DOHH2 (cell line): Measurements from ENCODE around the gene ABCC9.

Experiments
- H3F3A ChIP-seq: fragments of 200-600 bp; sonication (generic), shearing (Covaris generic); 2 replicates; pipeline ENCODE4 v1.6.0; 2016; ENCODE audit warnings: antibody characterized with exemption, mild to moderate bottlenecking; ENCODE audit not compliant: control insufficient read depth, insufficient read depth
- H3K27ac ChIP-seq: fragments of 200-600 bp; sonication (generic); 2 replicates; pipeline ENCODE4 v1.5.1; 2014; ENCODE audit warnings: low read depth, mild to moderate bottlenecking, low read length, moderate library complexity
- H3K27me3 ChIP-seq: fragments of 200-600 bp; sonication (generic); 2 replicates; pipeline ENCODE4 v1.6.1; 2014; ENCODE audit warnings: mild to moderate bottlenecking, low read length, mixed read lengths; ENCODE audit not compliant: control insufficient read depth
- H3K36me3 ChIP-seq: fragments of 200-600 bp; sonication (generic); 2 replicates; pipeline ENCODE4 v1.6.1; 2014; ENCODE audit warnings: mild to moderate bottlenecking, low read length, moderate library complexity, mixed read lengths; ENCODE audit not compliant: control insufficient read depth
- H3K4me1 ChIP-seq: fragments of 200-600 bp; sonication (generic); 2 replicates; pipeline ENCODE4 v1.6.1; 2014; ENCODE audit warnings: mild to moderate bottlenecking, low read length, mixed read lengths; ENCODE audit not compliant: control insufficient read depth
- H3K4me2 ChIP-seq: fragments of 200-600 bp; sonication (generic); 2 replicates; pipeline ENCODE4 v1.6.0; 2014; ENCODE audit warnings: mild to moderate bottlenecking, low read length, moderate library complexity
- H3K4me3 ChIP-seq: fragments of 200-600 bp; sonication (generic); 2 replicates; pipeline ENCODE4 v1.5.1; 2014; ENCODE audit warnings: mild to moderate bottlenecking, low read length, mixed read lengths
- H3K79me2 ChIP-seq: fragments of 200-600 bp; sonication (generic); 2 replicates; pipeline ENCODE4 v1.6.1; 2014; ENCODE audit warnings: mild to moderate bottlenecking, low read length, mixed read lengths; ENCODE audit not compliant: control insufficient read depth
- H3K9me2 ChIP-seq: fragments of 200-600 bp; sonication (generic); replicated peaks from 2 replicates; pipeline ENCODE4 v1.6.1; 2014; ENCODE audit warnings: mild to moderate bottlenecking, low read length, mixed read lengths; ENCODE audit not compliant: control insufficient read depth
- H3K9me3 ChIP-seq: fragments of 200-600 bp; sonication (generic); 2 replicates; pipeline ENCODE4 v1.6.1; 2014; ENCODE audit warnings: antibody characterized with exemption, low read length, mixed read lengths; ENCODE audit not compliant: control insufficient read depth, insufficient read depth
- H4K20me1 ChIP-seq: fragments of 200-600 bp; sonication (generic); 2 replicates; pipeline ENCODE4 v1.6.0; 2014; ENCODE audit warnings: low read depth, mild to moderate bottlenecking, antibody characterized with exemption, low read length, moderate library complexity; ENCODE audit not compliant: control insufficient read depth, insufficient read depth
- EZH2phosphoT487 ChIP-seq: fragments of 200-600 bp; sonication (generic); IDR thresholded peaks from 2 replicates; pipeline ENCODE4 v1.6.1; 2017; ENCODE audit warnings: borderline replicate concordance, mild to moderate bottlenecking, antibody characterized with exemption, low read length, moderate library complexity, mixed read lengths
- TF ChIP-seq, protein P1 (sequence below): fragments of 200-600 bp; sonication (generic); IDR thresholded peaks from one replicate; pipeline ENCODE4 v1.5.1; 2014; ENCODE audit warnings: antibody characterized with exemption, mild to moderate bottlenecking, low read depth, low read length; ENCODE audit not compliant: poor library complexity, severe bottlenecking

The ABCC9 gene

GRCh38 chr12:21888276-21888863 is 52.9 kb downstream of the ABCC9 start:
- Histone ChIP-seq H3K36me3 (no peaks in the 10 kb centered on the region), H3F3A (no peaks in the 10 kb centered on the region)
- no peak for TF ChIP-seq EZH2phosphoT487
- TF ChIP-seq, protein P1, sequence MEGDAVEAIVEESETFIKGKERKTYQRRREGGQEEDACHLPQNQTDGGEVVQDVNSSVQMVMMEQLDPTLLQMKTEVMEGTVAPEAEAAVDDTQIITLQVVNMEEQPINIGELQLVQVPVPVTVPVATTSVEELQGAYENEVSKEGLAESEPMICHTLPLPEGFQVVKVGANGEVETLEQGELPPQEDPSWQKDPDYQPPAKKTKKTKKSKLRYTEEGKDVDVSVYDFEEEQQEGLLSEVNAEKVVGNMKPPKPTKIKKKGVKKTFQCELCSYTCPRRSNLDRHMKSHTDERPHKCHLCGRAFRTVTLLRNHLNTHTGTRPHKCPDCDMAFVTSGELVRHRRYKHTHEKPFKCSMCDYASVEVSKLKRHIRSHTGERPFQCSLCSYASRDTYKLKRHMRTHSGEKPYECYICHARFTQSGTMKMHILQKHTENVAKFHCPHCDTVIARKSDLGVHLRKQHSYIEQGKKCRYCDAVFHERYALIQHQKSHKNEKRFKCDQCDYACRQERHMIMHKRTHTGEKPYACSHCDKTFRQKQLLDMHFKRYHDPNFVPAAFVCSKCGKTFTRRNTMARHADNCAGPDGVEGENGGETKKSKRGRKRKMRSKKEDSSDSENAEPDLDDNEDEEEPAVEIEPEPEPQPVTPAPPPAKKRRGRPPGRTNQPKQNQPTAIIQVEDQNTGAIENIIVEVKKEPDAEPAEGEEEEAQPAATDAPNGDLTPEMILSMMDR, result no peak

GRCh38 chr12:21884936-21885335 is 56.3 kb downstream of the ABCC9 start:
- no peaks in the 10 kb centered on the region for H3K4me1 ChIP-seq
- no peak overlapping the region for H3K27ac ChIP-seq
- H3K27me3 ChIP-seq, result no peaks in the 10 kb centered on the region
- H3K4me2 ChIP-seq, result no peak overlapping the region
- TF ChIP-seq EZH2phosphoT487, result no peak
- TF ChIP-seq, protein P1, result no peak
- no peaks in the 10 kb centered on the region for H3K36me3 ChIP-seq
- no peaks in the 10 kb centered on the region for H3F3A ChIP-seq
- no peaks in the 10 kb centered on the region for H4K20me1 ChIP-seq
- H3K4me3 ChIP-seq, result no peak overlapping the region
- no peaks in the 10 kb centered on the region for H3K9me2 ChIP-seq
- H3K79me2 ChIP-seq, result no peaks in the 10 kb centered on the region
- H3K9me3 ChIP-seq, result no peaks in the 10 kb centered on the region

More at GRCh38 chr12:21888276-21888863, 52.9 kb downstream of the ABCC9 start:
- H3K27me3 ChIP-seq, result no peaks in the 10 kb centered on the region
- H3K4me2 ChIP-seq, result no peak overlapping the region
- no peak overlapping the region for H3K27ac ChIP-seq
- no peaks in the 10 kb centered on the region for H3K4me1 ChIP-seq
- no peaks in the 10 kb centered on the region for H4K20me1 ChIP-seq
- no peaks in the 10 kb centered on the region for H3K9me2 ChIP-seq
- no peak overlapping the region for H3K4me3 ChIP-seq
- H3K79me2 ChIP-seq, result no peaks in the 10 kb centered on the region
- H3K9me3 ChIP-seq, result no peaks in the 10 kb centered on the region

GRCh38 chr12:21882635-21883034 is 58.6 kb downstream of the ABCC9 start:
- Histone ChIP-seq H3K9me2 (no peaks in the 10 kb centered on the region), H3K4me1 (no peaks in the 10 kb centered on the region), H3K36me3 (no peaks in the 10 kb centered on the region), H3K27ac (no peak overlapping the region), H3K27me3 (no peaks in the 10 kb centered on the region), H3K4me3 (no peak overlapping the region), H3K79me2 (no peaks in the 10 kb centered on the region), H3K9me3 (no peaks in the 10 kb centered on the region), H3K4me2 (no peak overlapping the region), H3F3A (no peaks in the 10 kb centered on the region), H4K20me1 (no peaks in the 10 kb centered on the region)
- TF ChIP-seq EZH2phosphoT487, result no peak
- TF ChIP-seq, protein P1, result no peak
